ENCODE data around the gene PAQR7.

The PAQR7 gene

DNA sequence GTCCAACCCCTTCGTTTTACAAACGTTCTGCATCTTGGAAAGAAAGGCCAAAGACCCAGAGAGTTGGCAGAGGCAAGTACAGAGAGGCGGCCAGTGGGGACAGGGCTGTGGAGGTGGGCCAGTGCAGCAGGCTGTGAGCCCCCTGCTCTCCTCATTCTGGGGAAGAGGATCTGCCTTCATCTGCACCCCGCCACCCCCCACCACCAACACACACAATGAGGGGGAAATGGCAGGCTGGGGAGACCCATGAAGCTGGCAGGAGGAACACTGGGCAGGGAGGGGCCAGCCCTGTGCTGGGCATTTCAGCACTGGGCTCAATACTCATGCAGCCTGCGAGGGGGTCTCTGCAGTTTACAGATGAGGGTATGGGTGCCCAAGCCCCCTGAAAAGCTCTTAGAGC is 16.1 kb upstream of the PAQR7 start:
- H3K27ac ChIP-seq = no peak overlapping the region
- TF ChIP-seq ZFX (IDR thresholded peaks at IDR 0.05; ENCODE audit: borderline replicate concordance) = no peak

DNA sequence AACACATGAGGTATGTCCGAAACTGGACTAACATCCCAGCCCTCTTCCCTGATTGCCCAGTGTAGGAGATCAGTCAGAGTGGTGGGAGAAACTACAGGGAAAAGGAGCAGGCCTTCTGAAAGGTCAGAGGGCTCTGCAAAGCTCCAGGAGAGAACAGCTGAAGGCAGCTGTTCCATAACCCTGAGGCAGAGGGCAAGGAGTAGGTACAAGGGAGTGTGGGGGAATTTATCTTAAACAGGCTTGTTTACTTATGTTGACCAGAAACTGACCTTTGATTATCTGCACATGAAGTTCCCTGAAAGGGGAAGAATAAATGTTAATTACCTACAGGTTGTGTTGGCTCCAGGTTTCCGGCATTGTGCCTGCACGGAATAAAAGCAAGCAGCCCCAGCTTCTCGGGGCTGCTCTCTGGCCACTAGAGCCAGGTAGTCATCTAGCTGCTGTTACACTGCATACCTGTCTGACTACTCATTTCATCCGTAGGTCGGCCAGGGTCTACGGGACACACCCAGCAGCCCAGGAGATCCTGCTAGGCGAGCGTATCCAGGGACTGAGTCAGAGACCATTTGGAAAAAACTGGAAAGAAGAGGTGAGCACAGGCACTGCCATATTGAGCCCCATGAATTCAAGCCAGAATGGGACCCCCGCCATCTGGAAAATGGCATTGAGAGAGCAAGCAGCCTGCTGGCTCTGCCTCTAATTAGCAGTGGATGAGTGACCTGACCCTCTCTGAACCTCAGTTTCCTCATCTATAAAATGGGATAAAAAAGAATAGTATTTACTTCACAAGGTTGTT is 14.9 kb upstream of the PAQR7 start:
- H3K27ac ChIP-seq = no peak overlapping the region
- TF ChIP-seq, protein P1, sequence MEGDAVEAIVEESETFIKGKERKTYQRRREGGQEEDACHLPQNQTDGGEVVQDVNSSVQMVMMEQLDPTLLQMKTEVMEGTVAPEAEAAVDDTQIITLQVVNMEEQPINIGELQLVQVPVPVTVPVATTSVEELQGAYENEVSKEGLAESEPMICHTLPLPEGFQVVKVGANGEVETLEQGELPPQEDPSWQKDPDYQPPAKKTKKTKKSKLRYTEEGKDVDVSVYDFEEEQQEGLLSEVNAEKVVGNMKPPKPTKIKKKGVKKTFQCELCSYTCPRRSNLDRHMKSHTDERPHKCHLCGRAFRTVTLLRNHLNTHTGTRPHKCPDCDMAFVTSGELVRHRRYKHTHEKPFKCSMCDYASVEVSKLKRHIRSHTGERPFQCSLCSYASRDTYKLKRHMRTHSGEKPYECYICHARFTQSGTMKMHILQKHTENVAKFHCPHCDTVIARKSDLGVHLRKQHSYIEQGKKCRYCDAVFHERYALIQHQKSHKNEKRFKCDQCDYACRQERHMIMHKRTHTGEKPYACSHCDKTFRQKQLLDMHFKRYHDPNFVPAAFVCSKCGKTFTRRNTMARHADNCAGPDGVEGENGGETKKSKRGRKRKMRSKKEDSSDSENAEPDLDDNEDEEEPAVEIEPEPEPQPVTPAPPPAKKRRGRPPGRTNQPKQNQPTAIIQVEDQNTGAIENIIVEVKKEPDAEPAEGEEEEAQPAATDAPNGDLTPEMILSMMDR (IDR thresholded peaks at IDR 0.05) = no peak
- no peak for TF ChIP-seq ZFX (IDR thresholded peaks at IDR 0.05; ENCODE audit: borderline replicate concordance)

DNA sequence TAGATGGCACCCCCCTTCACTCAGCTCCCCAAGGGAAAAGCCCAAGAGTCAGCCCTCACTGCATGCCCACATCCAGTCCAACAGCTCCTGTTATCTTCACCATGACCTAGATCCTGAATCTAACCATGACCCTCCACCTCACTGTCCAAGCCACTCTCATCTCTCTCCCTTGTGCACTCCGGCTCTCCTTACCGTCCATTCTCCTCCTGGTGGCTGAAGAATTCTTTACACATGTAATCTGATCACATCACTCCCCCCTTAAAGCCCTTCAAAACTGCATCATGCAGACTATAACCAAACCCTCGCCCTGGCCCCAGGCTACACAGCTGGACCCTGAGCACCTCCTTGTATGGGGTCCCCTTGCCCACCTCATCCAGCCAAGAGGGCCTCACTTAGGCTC is 14.0 kb upstream of the PAQR7 start:
- H3K27ac ChIP-seq = no peak overlapping the region
- TF ChIP-seq ZFX (IDR thresholded peaks at IDR 0.05; ENCODE audit: borderline replicate concordance) = no peak
- TF ChIP-seq, protein P1 (IDR thresholded peaks at IDR 0.05) = 0 out of 2 replicates have a peak, but pooled peaks have one; percentile 11

DNA sequence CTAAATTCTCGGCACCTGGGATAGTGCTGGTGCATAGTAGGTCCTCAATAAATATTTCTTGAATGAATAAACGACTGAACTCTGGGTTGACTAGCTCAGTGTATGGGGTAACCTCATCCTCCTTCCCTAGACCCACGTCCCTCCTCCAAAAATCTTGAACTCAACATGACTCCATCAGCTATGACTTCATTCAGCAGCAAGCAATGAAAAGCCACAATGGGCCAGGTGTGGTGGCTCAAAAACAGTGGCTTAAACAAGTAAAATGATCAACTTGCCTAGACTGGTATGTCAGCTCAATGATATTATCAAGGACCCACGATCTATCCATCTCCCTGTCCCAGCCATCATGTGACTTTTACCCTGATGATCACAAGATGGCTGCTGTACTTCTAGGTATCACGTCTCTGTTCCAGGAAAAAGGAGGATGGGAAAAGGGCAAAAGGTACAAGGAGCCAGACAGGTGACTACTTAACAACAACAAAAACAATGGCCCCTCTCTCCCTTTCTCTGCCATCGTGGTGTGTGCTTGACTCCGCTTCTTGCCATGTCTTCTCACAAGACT is 13.0 kb upstream of the PAQR7 start:
- no peak overlapping the region for H3K27ac ChIP-seq
- no peak for TF ChIP-seq ZFX (IDR thresholded peaks at IDR 0.05; ENCODE audit: borderline replicate concordance)
- TF ChIP-seq, protein P1 (IDR thresholded peaks at IDR 0.05) = no peak

DNA sequence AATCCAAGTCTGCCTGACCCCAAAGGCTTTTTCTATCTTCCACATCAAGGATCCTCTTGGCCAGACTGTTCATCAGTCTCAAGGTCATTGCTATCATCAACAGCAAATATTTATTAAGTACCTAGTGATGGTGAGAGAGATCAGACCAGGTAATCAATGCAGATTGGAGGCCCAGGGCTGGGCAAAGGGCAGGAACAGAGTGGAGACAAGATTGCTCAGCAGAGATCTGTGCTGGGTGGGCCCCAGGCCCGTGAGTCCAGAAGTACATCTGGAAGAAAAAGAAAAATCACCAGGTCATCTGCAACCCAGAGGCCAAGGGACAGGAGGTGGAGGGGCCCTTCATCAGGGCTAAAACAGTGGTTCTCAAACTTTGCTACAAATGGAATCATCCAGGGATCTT is 10.1 kb upstream of the PAQR7 start:
- H3K27ac ChIP-seq = no peak overlapping the region
- TF ChIP-seq, protein P1 (IDR thresholded peaks at IDR 0.05) = no peak
- TF ChIP-seq ZFX (IDR thresholded peaks at IDR 0.05; ENCODE audit: borderline replicate concordance) = no peak

DNA sequence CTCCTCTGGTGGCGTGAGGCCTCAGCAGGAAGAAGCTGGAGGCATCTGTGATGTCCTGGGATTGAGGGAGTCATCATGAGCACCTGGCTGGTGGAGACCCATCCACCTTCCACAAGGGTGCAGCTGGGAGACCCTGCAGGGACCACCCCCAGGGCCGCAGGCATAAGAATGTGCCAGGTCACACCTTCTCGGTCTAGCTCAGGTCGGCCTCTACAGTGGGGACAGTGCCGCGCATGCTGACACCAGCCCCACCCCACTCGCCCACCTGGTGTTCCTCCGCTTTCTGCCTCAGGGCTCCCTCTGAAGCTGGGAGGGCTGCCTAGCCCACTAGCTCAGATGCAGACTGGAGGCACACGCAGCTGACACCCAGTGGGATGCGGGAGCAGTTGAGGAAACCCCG is 5.8 kb upstream of the PAQR7 start:
- TF ChIP-seq, protein P1 (IDR thresholded peaks at IDR 0.05) = no peak
- TF ChIP-seq ZFX (IDR thresholded peaks at IDR 0.05; ENCODE audit: borderline replicate concordance) = no peak
- no peak overlapping the region for H3K27ac ChIP-seq

DNA sequence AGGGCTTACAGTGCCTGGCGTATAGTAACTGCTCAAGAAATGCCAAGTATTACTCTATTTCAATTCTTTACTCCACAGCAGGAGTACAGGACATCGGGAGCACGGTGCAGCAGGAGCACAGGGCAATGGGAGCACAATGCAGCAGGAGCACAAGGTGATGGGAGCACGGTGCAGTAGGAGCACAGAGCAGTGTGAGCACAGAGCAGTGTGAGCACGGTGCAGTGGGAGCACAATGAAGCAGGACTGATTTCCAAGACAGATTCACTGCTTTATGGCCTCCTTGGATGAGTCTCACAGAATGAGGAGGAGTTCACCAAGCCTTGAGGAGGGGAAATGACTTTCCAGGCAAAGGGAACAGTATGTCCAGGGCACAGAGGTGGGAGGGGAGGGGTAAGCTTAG is 5.0 kb upstream of the PAQR7 start:
- H3K27ac ChIP-seq = no peak overlapping the region
- TF ChIP-seq ZFX (IDR thresholded peaks at IDR 0.05; ENCODE audit: borderline replicate concordance) = no peak
- TF ChIP-seq, protein P1 (IDR thresholded peaks at IDR 0.05) = no peak
